H1 (cell line): ENCODE data around the gene NEGR1. TPM values are rescaled to one million over a fixed set of nuclear protein-coding genes. Genes with fewer than 3 reads are reported as not detected.

ENCODE experiments used
- CTCF ChIA-PET: fragments of 300-600 bp; sonication (Branson Sonifier 250); formaldehyde crosslinking; loops from one replicate; lab custom pipeline; 2021; ENCODE audit not compliant: partially characterized antibody; lab: Charles Lee
- POLR2A ChIA-PET: fragments of 300-600 bp; sonication (Branson Sonifier 250); formaldehyde crosslinking; loops from one replicate; lab custom pipeline; 2021; ENCODE audit warnings: inconsistent platforms; ENCODE audit not compliant: partially characterized antibody; lab: Charles Lee
- DNase-seq, 2 experiments: peaks; one replicate each; pipeline versions ENCODE4 v3.0.0 to v3.0.0-alpha.2; 2010 to 2022; ENCODE audit warnings: low spot score in 2 of 2, low read depth in 1 of 2, mixed read lengths in 1 of 2
- FAIRE-seq: peaks from 2 replicates; lab custom pipeline; 2011; peaks lifted over from hg19 to GRCh38; lab: Jason Lieb, UNC
- H2AFZ ChIP-seq: 2 replicates; pipeline ENCODE4 v1.8.1; 2012; ENCODE audit warnings: low read length, inconsistent platforms
- H2AK5ac ChIP-seq: 2 replicates; pipeline ENCODE4 v1.6.1; 2013; ENCODE audit warnings: low read depth, low read length
- H2BK120ac ChIP-seq: replicated peaks from 2 replicates; pipeline ENCODE3; 2013; ENCODE audit warnings: low read depth, low read length, inconsistent platforms
- H2BK12ac ChIP-seq: 2 replicates; pipeline ENCODE4 v1.6.1; 2013; ENCODE audit warnings: low read depth, low read length
- H2BK15ac ChIP-seq: 2 replicates; pipeline ENCODE4 v1.6.1; 2013; ENCODE audit warnings: low read length
- H2BK20ac ChIP-seq: 2 replicates; pipeline ENCODE4 v1.6.1; 2013; ENCODE audit warnings: low read length
- H2BK5ac ChIP-seq: 2 replicates; pipeline ENCODE4 v1.6.1; 2013; ENCODE audit warnings: low read depth, low read length
- H3K14ac ChIP-seq: 2 replicates; pipeline ENCODE4 v1.6.1; 2013; ENCODE audit warnings: inconsistent platforms; ENCODE audit not compliant: insufficient read length
- H3K18ac ChIP-seq: 2 replicates; pipeline ENCODE4 v1.6.1; 2013; ENCODE audit warnings: low read length; ENCODE audit errors: extremely low read depth
- H3K23ac ChIP-seq: 2 replicates; pipeline ENCODE4 v1.6.1; 2013; ENCODE audit warnings: inconsistent platforms; ENCODE audit not compliant: insufficient read length
- H3K23me2 ChIP-seq: 2 replicates; pipeline ENCODE4 v1.6.1; 2013; ENCODE audit warnings: low read depth, low read length
- H3K27ac ChIP-seq: 2 replicates; pipeline ENCODE4 v1.6.1; 2011; ENCODE audit warnings: low read depth, low read length, inconsistent platforms
- H3K27me3 ChIP-seq, 4 experiments: replicated peaks in 1 of 4; 1 replicate in 1 of 4; 2 replicates in 3 of 4; pipeline versions ENCODE4 v1.6.1 to v1.8.1; 2011 to 2013; ENCODE audit warnings: low read length in 3 of 4, mild to moderate bottlenecking in 3 of 4, inconsistent platforms in 2 of 4, mixed read lengths in 2 of 4, moderate library complexity in 1 of 4; ENCODE audit not compliant: control insufficient read depth in 3 of 4, insufficient read depth in 3 of 4; ENCODE audit errors: extremely low read depth in 1 of 4
- H3K36me3 ChIP-seq, 4 experiments: 2 replicates each; pipeline versions ENCODE4 v1.6.1 to v1.8.1; 2011 to 2013; ENCODE audit warnings: mild to moderate bottlenecking in 4 of 4, low read length in 3 of 4, moderate library complexity in 2 of 4, control low read depth in 1 of 4, inconsistent platforms in 1 of 4; ENCODE audit not compliant: insufficient read depth in 4 of 4, control insufficient read depth in 2 of 4
- H3K4ac ChIP-seq: replicated peaks from 2 replicates; pipeline ENCODE3; 2013; ENCODE audit warnings: low read length, low read depth, mixed read lengths, inconsistent platforms; ENCODE audit not compliant: insufficient read length
- H3K4me1 ChIP-seq, 4 experiments: replicated peaks in 1 of 4; 1 replicate in 1 of 4; 2 replicates in 3 of 4; pipeline versions ENCODE4 v1.6.1 to v1.8.1; 2011 to 2013; ENCODE audit warnings: low read length in 3 of 4, inconsistent platforms in 2 of 4, mixed read lengths in 1 of 4; ENCODE audit not compliant: insufficient read depth in 4 of 4, control insufficient read depth in 3 of 4
- H3K4me2 ChIP-seq, 2 experiments: 2 replicates each; pipeline versions ENCODE4 v1.6.1 to v1.8.1; 2011 to 2013; ENCODE audit warnings: low read depth in 2 of 2, low read length in 2 of 2, control low read depth in 1 of 2, inconsistent platforms in 1 of 2, mild to moderate bottlenecking in 1 of 2; ENCODE audit not compliant: insufficient read depth in 1 of 2
- H3K4me3 ChIP-seq, 4 experiments: fragments of 200-600, 300-600 bp in 1 of 4; sonication (generic), shearing (Covaris generic), sonication (Bioruptor Twin) in 1 of 4; 2 replicates each; pipeline versions ENCODE4 v1.5.1 to v1.8.1; 2011 to 2016; ENCODE audit warnings: low read length in 4 of 4, low read depth in 3 of 4, control low read depth in 2 of 4, inconsistent platforms in 2 of 4, mild to moderate bottlenecking in 2 of 4, mixed read lengths in 1 of 4, moderate library complexity in 1 of 4; ENCODE audit not compliant: insufficient read depth in 2 of 4; ENCODE audit errors: extremely low read depth in 1 of 4
- H3K56ac ChIP-seq: replicated peaks from 2 replicates; pipeline ENCODE3; 2013; ENCODE audit warnings: low read depth, mild to moderate bottlenecking, mixed read lengths, low read length, inconsistent platforms; ENCODE audit not compliant: insufficient read length
- H3K79me1 ChIP-seq: 2 replicates; pipeline ENCODE4 v1.6.1; 2013; ENCODE audit warnings: low read depth, low read length, control low read depth
- H3K79me2 ChIP-seq, 2 experiments: 2 replicates each; pipeline versions ENCODE4 v1.6.1 to v1.8.1; 2012 to 2013; ENCODE audit warnings: low read length in 2 of 2, mild to moderate bottlenecking in 2 of 2, inconsistent platforms in 1 of 2; ENCODE audit not compliant: insufficient read depth in 2 of 2, control insufficient read depth in 1 of 2
- H3K9ac ChIP-seq, 4 experiments: replicated peaks in 1 of 4; 1 replicate in 1 of 4; 2 replicates in 3 of 4; pipeline versions ENCODE4 v1.6.1 to v1.8.1; 2011 to 2013; ENCODE audit warnings: low read depth in 3 of 4, low read length in 3 of 4, control low read depth in 2 of 4, mild to moderate bottlenecking in 2 of 4, moderate library complexity in 2 of 4, inconsistent platforms in 1 of 4; ENCODE audit errors: extremely low read depth in 1 of 4
- H3K9me3 ChIP-seq, 2 experiments: 2 replicates each; pipeline versions ENCODE4 v1.6.1 to v1.8.1; 2012 to 2013; ENCODE audit warnings: mild to moderate bottlenecking in 2 of 2, moderate library complexity in 2 of 2, control low read depth in 1 of 2, inconsistent platforms in 1 of 2, low read depth in 1 of 2, low read length in 1 of 2, mixed read lengths in 1 of 2; ENCODE audit not compliant: insufficient read depth in 2 of 2
- H4K20me1 ChIP-seq, 2 experiments: replicated peaks in 1 of 2; 2 replicates each; pipeline versions ENCODE3 to v1.8.1; 2011 to 2013; ENCODE audit warnings: inconsistent platforms in 2 of 2, low read length in 2 of 2, mild to moderate bottlenecking in 1 of 2; ENCODE audit not compliant: insufficient read depth in 2 of 2, control insufficient read depth in 1 of 2
- H4K5ac ChIP-seq: 2 replicates; pipeline ENCODE4 v1.6.1; 2013; ENCODE audit warnings: low read length, low read depth, mixed read lengths, inconsistent platforms; ENCODE audit not compliant: insufficient read length
- H4K8ac ChIP-seq: 2 replicates; pipeline ENCODE4 v1.8.0; 2013; ENCODE audit warnings: mild to moderate bottlenecking, moderate library complexity, low read length, inconsistent platforms; ENCODE audit not compliant: insufficient read depth; ENCODE audit errors: extremely low read depth
- H4K91ac ChIP-seq: replicated peaks from 2 replicates; pipeline ENCODE3; 2013; ENCODE audit warnings: low read length, mixed read lengths, inconsistent platforms; ENCODE audit not compliant: insufficient read length
- EGR1 ChIP-seq: IDR thresholded peaks from 2 replicates; pipeline ENCODE4 v1.6.1; 2011; ENCODE audit warnings: low read depth, low read length, borderline replicate concordance
- WGBS, 2 experiments: shearing (Covaris generic) in 1 of 2; methylation state at CpG; one replicate each; pipeline versions ENCODE4 v1.1.6 to v1.1.7; 2013 to 2015; ENCODE audit warnings: low lambda C conversion rate in 2 of 2, mixed read lengths in 2 of 2, inconsistent platforms in 1 of 2, low coverage in 1 of 2, missing lambda C conversion rate in 1 of 2; ENCODE audit not compliant: insufficient replicate concordance in 2 of 2, insufficient coverage in 1 of 2, insufficient read length in 1 of 2; ENCODE audit errors: extremely low coverage in 1 of 2, missing lambda C conversion rate in 1 of 2; 5-methylcytosine and 5-hydroxymethylcytosine counted together
- polyA plus RNA-seq, 7 experiments: library from polyadenylated mRNA; depleted of rRNA in 3 of 7; stranded (reverse) in 5 of 7; unstranded in 2 of 7; fragments of >200 nt in 5 of 7; fragments of 200-250 nt in 2 of 7; gene quantifications; 1 replicate in 5 of 7; 2 replicates in 1 of 7; 4 replicates in 1 of 7; pipeline versions ENCODE4 v1.2.1 to v1.2.3, GENCODE V29; 2011 to 2013; ENCODE audit warnings: missing spikeins in 2 of 7, mixed read lengths in 2 of 7
- total RNA-seq: library from RNA; stranded (reverse); fragmentation: NEBNext Ultra II Directional; extraction: Animal tissue kit (Norgen Biotek cat#: 25700); gene quantifications from 2 replicates; pipeline ENCODE4 v1.2.1, GENCODE V29; 2021

NEGR1 gene
- total and polyA plus RNA-seq, 2 of the 8 experiments (the other 6 are each of a cell fraction or from before 2014, with no cell fraction given), result 0.71 to 1.3 TPM

GRCh38 chr1:71914626-71915025 lies 367.7 kb downstream of the NEGR1 start:
- no peak overlapping the region for H3K18ac ChIP-seq
- no peak overlapping the region for H2BK5ac ChIP-seq
- H3K79me2 ChIP-seq, result no peaks in the 10 kb centered on the region
- no peak overlapping the region for H2AFZ ChIP-seq
- H2BK12ac ChIP-seq, result no peak overlapping the region
- whole genome bisulfite sequencing, 2 experiments, result 92% methylated on average over 1 of the region's 1 CpG; no CpG with 5 or more reads in 1 of the 2 experiments
- H3K27me3 ChIP-seq, result no peaks in the 10 kb centered on the region
- no peak overlapping the region for H4K8ac ChIP-seq
- no peak overlapping the region for H3K23ac ChIP-seq
- FAIRE-seq (no peak), DNase-seq (no peak)
- ChIA-PET POLR2A (interaction anchor here (1.1 kb wide), 1 partner anchor 58 kb away, joined by 3 read pairs; no protein-coding TSS in a partner anchor), CTCF (no interaction called here)
- no peak overlapping the region for H3K4me2 ChIP-seq
- H3K9ac ChIP-seq, result no peak overlapping the region
- no peak overlapping the region for H3K14ac ChIP-seq
- H3K56ac ChIP-seq, result no peak overlapping the region
- no peaks in the 10 kb centered on the region for H4K20me1 ChIP-seq
- no peak overlapping the region for H2BK20ac ChIP-seq
- H3K27ac ChIP-seq, result no peak overlapping the region
- no peak overlapping the region for H3K4ac ChIP-seq
- H3K79me1 ChIP-seq, result no peaks in the 10 kb centered on the region
- H2BK120ac ChIP-seq, result no peak overlapping the region
- H2AK5ac ChIP-seq, result no peak overlapping the region
- no peaks in the 10 kb centered on the region for H3K36me3 ChIP-seq
- H3K9me3 ChIP-seq, result no peaks in the 10 kb centered on the region
- no peaks in the 10 kb centered on the region for H3K23me2 ChIP-seq
- no peak overlapping the region for H3K4me3 ChIP-seq
- H4K5ac ChIP-seq, result no peak overlapping the region
- H2BK15ac ChIP-seq, result no peak overlapping the region
- no peak overlapping the region for H4K91ac ChIP-seq
- no peaks in the 10 kb centered on the region; a peak in 1 of 7 replicates for H3K4me1 ChIP-seq
- no peak for TF ChIP-seq EGR1
